ENCODE data around the gene DUSP22. TPM values are rescaled to one million over a fixed set of nuclear protein-coding genes. Genes with fewer than 3 reads are reported as not detected.

Gene DUSP22
- total RNA-seq, 1 experiment from 2014 or later, result 19.2 TPM

GRCh38 chr6:362231-362923 is 70.1 kb downstream of the DUSP22 start:
- RAD21 ChIA-PET (ENCODE audit: low non-redundant PET in 1 of 2, low total read pairs in 2 of 2, uncharacterized antibody in 2 of 2, unreplicated experiment in 2 of 2), result no interaction called here
- TF ChIP-seq RAD21 (IDR thresholded peaks at IDR 0.05; ENCODE audit: low read depth) (no peak), SIN3A (IDR thresholded peaks at IDR 0.05; ENCODE audit: low read depth) (no peak), EZH2phosphoT487 (IDR thresholded peaks at IDR 0.05; ENCODE audit: borderline replicate concordance) (no peak), SRF (IDR thresholded peaks at IDR 0.05; ENCODE audit: low read depth) (no peak), SP1 (IDR thresholded peaks at IDR 0.05; ENCODE audit: low read depth) (no peak), CTCF (IDR thresholded peaks at IDR 0.05 in 2 of 3, conservative IDR thresholded peaks at IDR 0.05 in 1 of 3; ENCODE audit: borderline replicate concordance in 1 of 3, insufficient read depth in 1 of 3, low read depth in 2 of 3, low read length in 2 of 3) (no peak)
- no peaks in the 10 kb centered on the region for H3K4me1 ChIP-seq (ENCODE audit: control insufficient read depth in 1 of 2, insufficient read depth in 2 of 2, low read length in 2 of 2)
- H3K9me2 ChIP-seq (ENCODE audit: insufficient read depth), result no peaks in the 10 kb centered on the region
- no peak overlapping the region for H3K27ac ChIP-seq (ENCODE audit: low read depth, low read length)
- H3K36me3 ChIP-seq (ENCODE audit: control insufficient read depth in 1 of 2, insufficient read depth in 2 of 2, low read length in 2 of 2), result no peaks in the 10 kb centered on the region
- POLR2A ChIA-PET, result no interaction called here
- H3K79me2 ChIP-seq (ENCODE audit: insufficient read depth, low read length), result no peaks in the 10 kb centered on the region
- CTCF ChIA-PET, result no interaction called here
- peaks cover 7 to 26% of the 10 kb centered on the region in 2 experiments; a peak in 3 of 4 replicates for H3K9me3 ChIP-seq (ENCODE audit: control insufficient read depth in 1 of 2, insufficient read depth in 1 of 2, low read depth in 1 of 2, low read length in 2 of 2)
- ATAC-seq (no peak), DNase-seq (ENCODE audit: low read depth, low spot score) (no peak)
- no peak overlapping the region for H3K4me2 ChIP-seq (ENCODE audit: low read length)
- H3K9ac ChIP-seq (ENCODE audit: low read length), result no peak overlapping the region
- H4K20me1 ChIP-seq (ENCODE audit: insufficient read depth), result no peaks in the 10 kb centered on the region
- no TSS peak for BruUV-seq (replicated peaks)
- intact Hi-C loops (cut with micrococcal nuclease), result no loop called here
- H3K4me3 ChIP-seq (replicated peaks in 1 of 2; ENCODE audit: low read depth in 1 of 2, low read length in 2 of 2), result no peak overlapping the region
- no peaks in the 10 kb centered on the region for H3K27me3 ChIP-seq (ENCODE audit: insufficient read depth, low read length)
- no peak overlapping the region for H2AFZ ChIP-seq (ENCODE audit: low read depth, low read length, poor library complexity, severe bottlenecking)

- Histone ChIP-seq H3K79me2 (ENCODE audit: insufficient read depth, low read length) (no peaks in the 10 kb centered on the region), H4K20me1 (ENCODE audit: insufficient read depth) (no peaks in the 10 kb centered on the region), H3K27me3 (ENCODE audit: insufficient read depth, low read length) (no peaks in the 10 kb centered on the region), H3K4me2 (ENCODE audit: low read length) (no peak overlapping the region), H3K36me3 (ENCODE audit: control insufficient read depth in 1 of 2, insufficient read depth in 2 of 2, low read length in 2 of 2) (no peaks in the 10 kb centered on the region), H3K4me3 (replicated peaks in 1 of 2; ENCODE audit: low read depth in 1 of 2, low read length in 2 of 2) (no peak overlapping the region), H3K4me1 (ENCODE audit: control insufficient read depth in 1 of 2, insufficient read depth in 2 of 2, low read length in 2 of 2) (no peaks in the 10 kb centered on the region), H3K27ac (ENCODE audit: low read depth, low read length) (no peak overlapping the region), H3K9me2 (ENCODE audit: insufficient read depth) (no peaks in the 10 kb centered on the region), H3K9ac (ENCODE audit: low read length) (no peak overlapping the region), H2AFZ (ENCODE audit: low read depth, low read length, poor library complexity, severe bottlenecking) (no peak overlapping the region), H3K9me3 (ENCODE audit: control insufficient read depth in 1 of 2, insufficient read depth in 1 of 2, low read depth in 1 of 2, low read length in 2 of 2) (peaks cover 8 to 26% of the 10 kb centered on the region in 2 experiments; a peak in 3 of 4 replicates)
- intact Hi-C loops (cut with micrococcal nuclease), result no loop called here
- no TSS peak for BruUV-seq (replicated peaks)
- DNase-seq (ENCODE audit: low read depth, low spot score) (no peak), ATAC-seq (no peak)
- CTCF ChIA-PET, result no interaction called here
- RAD21 ChIA-PET (ENCODE audit: low non-redundant PET in 1 of 2, low total read pairs in 2 of 2, uncharacterized antibody in 2 of 2, unreplicated experiment in 2 of 2), result no interaction called here
- POLR2A ChIA-PET, result no interaction called here
- TF ChIP-seq SIN3A (IDR thresholded peaks at IDR 0.05; ENCODE audit: low read depth), result no peak
Observed at GRCh38 chr6:362924-363249, 70.6 kb downstream of the DUSP22 start.
